Measurements from ENCODE around the gene TOR1AIP2.
"Not testable (repeated sequence)": the region's sequence is repeated elsewhere in the genome, so short reads cannot be mapped to it uniquely, and the experiment has no call there.

- not testable (repeated sequence) for TF ChIP-seq EZH2 (IDR thresholded peaks at IDR 0.05; ENCODE audit: low read length, unreplicated experiment); CTCF (conservative IDR thresholded peaks at IDR 0.05; ENCODE audit: low read depth, low read length)
These were observed 21.8 kb downstream of the TOR1AIP2 start for GRCh38 chr1:179855831-179856230.
